RWPE1 (cell line): ENCODE measurements around the gene KLC3.

Source experiments
- CTCF ChIA-PET: fragments of 350-600 bp; sonication (Branson Sonifier 250); formaldehyde crosslinking; extraction: SDS; loops from one replicate; lab custom pipeline; 2021; lab: Yijun Ruan, JAX
- POLR2A ChIA-PET: fragments of 400-600 bp; formaldehyde crosslinking; extraction: SDS; loops from one replicate; lab custom pipeline; 2020; ENCODE audit warnings: antibody characterized with exemption; ENCODE audit not compliant: low non-redundant PET; lab: Yijun Ruan, JAX
- DNase-seq: peaks from one replicate; pipeline ENCODE4 v3.0.0; 2012; ENCODE audit warnings: low spot score
- H3K27ac ChIP-seq: fragments of 450-650 bp; 2 replicates; pipeline ENCODE4 v1.5.1; 2017
- TF ChIP-seq, protein P1 (sequence below): fragments of 450-650 bp; conservative IDR thresholded peaks from 2 replicates; pipeline ENCODE4 v1.5.1; 2017; ENCODE audit warnings: low read depth, mild to moderate bottlenecking

KLC3 gene

DNA sequence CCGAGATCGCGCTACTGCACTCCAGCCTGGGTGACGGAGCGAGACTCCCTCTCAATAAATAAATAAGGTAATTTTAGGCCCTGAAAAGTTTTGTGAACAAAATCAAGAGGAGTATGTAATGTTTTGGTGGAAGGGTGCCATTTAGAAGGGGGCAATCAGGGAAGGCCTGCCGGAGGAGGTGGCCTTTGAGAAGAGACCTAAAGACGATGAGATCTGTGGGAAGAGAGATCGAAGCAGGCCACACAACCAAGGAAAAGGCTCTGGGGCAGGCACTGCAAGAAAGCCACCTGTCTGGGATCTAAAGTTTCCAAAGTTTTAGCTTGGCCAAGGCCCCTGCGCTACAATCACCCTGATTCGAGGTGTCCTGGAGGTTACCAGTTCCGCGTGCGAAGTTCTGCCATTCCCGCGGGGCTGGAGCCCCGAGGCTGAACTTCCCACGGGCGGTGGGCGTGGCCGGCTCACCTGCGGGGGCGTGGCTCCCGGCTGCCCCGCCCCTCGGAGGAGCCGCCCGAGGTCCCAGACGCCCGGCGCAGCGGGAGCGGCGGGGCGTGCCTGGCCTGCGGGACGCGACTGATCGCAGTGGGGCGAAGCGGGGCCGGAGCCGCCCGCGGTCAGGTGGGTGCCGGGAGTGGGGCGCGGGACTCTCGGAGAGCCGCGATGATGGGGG, at the start of gene KLC3:
Gene KLC3, plus strand, starts transcription at position 519 of the 667 bp plus-strand sequence. CDS start 4,792 bp downstream, outside the sequence.
- TF ChIP-seq, protein P1, sequence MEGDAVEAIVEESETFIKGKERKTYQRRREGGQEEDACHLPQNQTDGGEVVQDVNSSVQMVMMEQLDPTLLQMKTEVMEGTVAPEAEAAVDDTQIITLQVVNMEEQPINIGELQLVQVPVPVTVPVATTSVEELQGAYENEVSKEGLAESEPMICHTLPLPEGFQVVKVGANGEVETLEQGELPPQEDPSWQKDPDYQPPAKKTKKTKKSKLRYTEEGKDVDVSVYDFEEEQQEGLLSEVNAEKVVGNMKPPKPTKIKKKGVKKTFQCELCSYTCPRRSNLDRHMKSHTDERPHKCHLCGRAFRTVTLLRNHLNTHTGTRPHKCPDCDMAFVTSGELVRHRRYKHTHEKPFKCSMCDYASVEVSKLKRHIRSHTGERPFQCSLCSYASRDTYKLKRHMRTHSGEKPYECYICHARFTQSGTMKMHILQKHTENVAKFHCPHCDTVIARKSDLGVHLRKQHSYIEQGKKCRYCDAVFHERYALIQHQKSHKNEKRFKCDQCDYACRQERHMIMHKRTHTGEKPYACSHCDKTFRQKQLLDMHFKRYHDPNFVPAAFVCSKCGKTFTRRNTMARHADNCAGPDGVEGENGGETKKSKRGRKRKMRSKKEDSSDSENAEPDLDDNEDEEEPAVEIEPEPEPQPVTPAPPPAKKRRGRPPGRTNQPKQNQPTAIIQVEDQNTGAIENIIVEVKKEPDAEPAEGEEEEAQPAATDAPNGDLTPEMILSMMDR = no peak
- DNase-seq = peak; percentile 81
- no peak within 1 kb of the TSS for H3K27ac ChIP-seq
- ChIA-PET CTCF (no interaction called here), POLR2A (no interaction called here)

DNA sequence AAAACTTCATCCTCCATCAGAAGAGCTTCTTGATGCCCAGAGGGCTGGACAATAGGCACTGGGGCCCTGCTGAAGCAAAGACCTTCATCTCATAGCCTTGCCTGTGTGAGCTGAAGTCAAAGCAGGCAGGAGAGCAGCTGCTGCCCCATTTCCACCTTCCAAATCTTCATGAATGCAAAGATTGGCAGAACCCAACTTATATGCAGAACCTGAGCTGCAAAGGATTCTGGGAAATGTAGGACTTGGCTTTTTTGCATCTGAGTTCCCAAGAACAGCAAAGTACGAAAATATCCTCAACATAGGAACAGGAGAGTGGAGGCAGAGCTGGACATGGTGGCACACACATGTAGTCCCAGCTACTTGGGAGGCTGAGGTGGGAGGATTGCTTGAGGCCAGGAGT, 48.7 kb upstream of the KLC3 start:
- TF ChIP-seq, protein P1 = no peak
- POLR2A ChIA-PET = no interaction called here
- CTCF ChIA-PET = no interaction called here
- no peak for DNase-seq
- no peak overlapping the region for H3K27ac ChIP-seq

DNA sequence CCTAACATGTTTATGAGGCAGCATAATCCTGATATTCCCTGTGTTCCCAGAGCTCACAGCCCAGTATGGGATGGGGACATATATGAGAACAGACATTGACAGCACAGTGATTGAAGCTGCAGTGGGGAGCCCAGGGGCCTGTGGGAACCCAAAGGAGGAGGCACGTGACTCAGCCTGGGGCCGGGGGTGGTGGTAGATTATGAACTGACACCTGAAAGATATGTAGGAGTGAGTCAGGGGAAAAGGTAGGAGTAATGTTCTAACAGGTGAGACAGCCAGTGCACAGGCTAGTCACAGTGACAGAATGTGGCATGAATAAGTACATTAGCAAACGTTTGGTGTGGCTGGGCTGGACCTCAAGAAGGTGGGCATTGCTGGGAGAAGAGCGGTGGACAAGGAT, 46.9 kb upstream of the KLC3 start:
- ChIA-PET CTCF (no interaction called here), POLR2A (no interaction called here)
- TF ChIP-seq, protein P1 = no peak
- peak; percentile 68 for DNase-seq
- H3K27ac ChIP-seq = no peak overlapping the region

DNA sequence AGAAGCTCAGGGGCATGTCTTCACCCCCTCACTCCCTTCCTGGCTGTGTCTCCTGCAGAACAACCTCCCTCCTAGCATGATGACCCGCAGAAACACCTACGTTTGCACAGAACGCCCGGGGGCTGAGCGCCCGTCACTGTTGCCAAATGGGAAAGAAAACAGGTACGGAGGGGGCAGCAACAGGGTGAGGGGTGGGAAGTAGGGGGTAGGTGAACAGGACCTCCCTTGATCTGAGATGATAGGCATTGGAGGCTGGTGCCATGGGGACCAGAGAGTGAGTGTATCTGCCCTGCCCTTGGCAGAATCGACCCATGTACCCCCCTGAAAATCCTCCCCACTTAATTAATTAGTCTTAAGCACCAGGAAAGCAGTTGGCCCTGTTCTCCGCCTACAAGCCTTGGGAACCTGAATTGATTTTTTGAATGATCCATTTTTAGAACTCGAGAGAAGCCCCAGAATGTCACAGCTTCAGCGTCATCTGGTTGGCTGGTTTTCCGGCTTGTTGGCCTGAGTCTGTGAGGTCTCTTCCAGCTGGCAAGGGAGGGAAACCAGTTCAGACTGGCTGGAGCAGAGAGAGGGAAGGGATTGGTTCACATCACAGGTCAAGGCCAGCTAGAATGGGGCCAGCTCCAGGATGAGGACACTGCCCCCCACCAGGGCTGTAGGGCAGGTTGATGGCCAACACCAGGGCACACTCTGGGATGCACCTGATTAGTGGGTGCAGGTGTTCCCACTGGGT, 46.1 kb upstream of the KLC3 start:
- H3K27ac ChIP-seq = peak overlapping the region; percentile 20
- TF ChIP-seq, protein P1 = no peak
- CTCF ChIA-PET = no interaction called here
- DNase-seq = no peak
- POLR2A ChIA-PET = no interaction called here

DNA sequence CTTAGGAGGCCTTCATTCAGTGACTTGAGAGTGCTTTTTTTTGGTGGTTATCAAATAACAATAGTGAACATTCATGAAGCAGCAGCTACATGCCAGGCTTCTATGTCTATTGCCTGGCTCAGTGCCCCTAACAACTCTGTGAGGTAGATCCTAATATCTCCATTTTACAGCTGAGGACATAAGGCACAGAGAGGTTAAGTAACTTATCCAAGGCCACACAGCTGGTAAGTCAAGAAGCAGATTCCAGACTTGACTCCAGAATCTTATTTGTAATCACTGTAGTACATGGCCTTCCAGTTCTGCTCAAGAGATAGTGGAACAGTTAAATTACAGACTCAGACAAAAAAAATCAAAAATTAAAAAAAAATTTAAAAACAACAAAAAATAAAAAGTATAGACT, 44.7 kb upstream of the KLC3 start:
- TF ChIP-seq, protein P1 = no peak
- CTCF ChIA-PET = interaction anchor here (0.6 kb wide), 1 partner anchor 134 kb away, joined by 4 read pairs; no protein-coding TSS in a partner anchor
- no peak for DNase-seq
- no peak overlapping the region for H3K27ac ChIP-seq
- POLR2A ChIA-PET = no interaction called here

DNA sequence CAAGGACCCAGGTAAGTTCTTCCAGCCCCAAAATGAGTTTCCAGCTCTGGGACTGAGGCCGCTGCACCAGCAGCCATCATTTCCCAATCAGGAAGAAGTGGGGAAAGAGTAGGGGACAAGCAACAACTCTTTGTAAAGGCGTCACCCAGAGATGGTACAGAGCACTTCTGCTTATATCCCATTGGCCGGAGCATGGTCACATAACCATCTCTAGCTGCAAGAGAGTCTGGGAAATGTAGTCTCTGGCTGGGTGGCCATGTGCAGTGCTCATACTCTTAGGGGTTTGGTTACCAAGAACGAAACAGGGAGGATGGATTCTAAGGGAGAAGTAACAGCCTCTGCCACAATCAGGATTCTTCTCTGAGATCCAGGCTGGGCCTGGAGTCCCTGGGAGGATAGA, 44.2 kb upstream of the KLC3 start:
- CTCF ChIA-PET = interaction anchor here (0.6 kb wide), 1 partner anchor 134 kb away, joined by 4 read pairs; no protein-coding TSS in a partner anchor
- POLR2A ChIA-PET = no interaction called here
- no peak for DNase-seq
- TF ChIP-seq, protein P1 = no peak
- no peak overlapping the region for H3K27ac ChIP-seq
